Measurements from ENCODE around the gene NBPF4.
"Not testable (repeated sequence)": the region's sequence is repeated elsewhere in the genome, so short reads cannot be mapped to it uniquely, and the experiment has no call there.

GRCh38 chr1:108243976-108244375, at the start of gene NBPF4:
- TF ChIP-seq EZH2phosphoT487 (IDR thresholded peaks at IDR 0.05; ENCODE audit: borderline replicate concordance, low read length): not testable (repeated sequence)
- TF ChIP-seq, protein P1, sequence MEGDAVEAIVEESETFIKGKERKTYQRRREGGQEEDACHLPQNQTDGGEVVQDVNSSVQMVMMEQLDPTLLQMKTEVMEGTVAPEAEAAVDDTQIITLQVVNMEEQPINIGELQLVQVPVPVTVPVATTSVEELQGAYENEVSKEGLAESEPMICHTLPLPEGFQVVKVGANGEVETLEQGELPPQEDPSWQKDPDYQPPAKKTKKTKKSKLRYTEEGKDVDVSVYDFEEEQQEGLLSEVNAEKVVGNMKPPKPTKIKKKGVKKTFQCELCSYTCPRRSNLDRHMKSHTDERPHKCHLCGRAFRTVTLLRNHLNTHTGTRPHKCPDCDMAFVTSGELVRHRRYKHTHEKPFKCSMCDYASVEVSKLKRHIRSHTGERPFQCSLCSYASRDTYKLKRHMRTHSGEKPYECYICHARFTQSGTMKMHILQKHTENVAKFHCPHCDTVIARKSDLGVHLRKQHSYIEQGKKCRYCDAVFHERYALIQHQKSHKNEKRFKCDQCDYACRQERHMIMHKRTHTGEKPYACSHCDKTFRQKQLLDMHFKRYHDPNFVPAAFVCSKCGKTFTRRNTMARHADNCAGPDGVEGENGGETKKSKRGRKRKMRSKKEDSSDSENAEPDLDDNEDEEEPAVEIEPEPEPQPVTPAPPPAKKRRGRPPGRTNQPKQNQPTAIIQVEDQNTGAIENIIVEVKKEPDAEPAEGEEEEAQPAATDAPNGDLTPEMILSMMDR (IDR thresholded peaks at IDR 0.05; ENCODE audit: low read depth, low read length, poor library complexity, severe bottlenecking): not testable (repeated sequence)

Data from DOHH2 (cell line).